ENCODE results near the gene ASPHD2. TPM values are rescaled to one million over a fixed set of nuclear protein-coding genes. Genes with fewer than 3 reads are reported as not detected.
"Not testable (repeated sequence)": the region's sequence is repeated elsewhere in the genome, so short reads cannot be mapped to it uniquely, and the experiment has no call there.

Gene ASPHD2
- total RNA-seq, 1 donor from 2014 or later: 14.2 TPM

DNA sequence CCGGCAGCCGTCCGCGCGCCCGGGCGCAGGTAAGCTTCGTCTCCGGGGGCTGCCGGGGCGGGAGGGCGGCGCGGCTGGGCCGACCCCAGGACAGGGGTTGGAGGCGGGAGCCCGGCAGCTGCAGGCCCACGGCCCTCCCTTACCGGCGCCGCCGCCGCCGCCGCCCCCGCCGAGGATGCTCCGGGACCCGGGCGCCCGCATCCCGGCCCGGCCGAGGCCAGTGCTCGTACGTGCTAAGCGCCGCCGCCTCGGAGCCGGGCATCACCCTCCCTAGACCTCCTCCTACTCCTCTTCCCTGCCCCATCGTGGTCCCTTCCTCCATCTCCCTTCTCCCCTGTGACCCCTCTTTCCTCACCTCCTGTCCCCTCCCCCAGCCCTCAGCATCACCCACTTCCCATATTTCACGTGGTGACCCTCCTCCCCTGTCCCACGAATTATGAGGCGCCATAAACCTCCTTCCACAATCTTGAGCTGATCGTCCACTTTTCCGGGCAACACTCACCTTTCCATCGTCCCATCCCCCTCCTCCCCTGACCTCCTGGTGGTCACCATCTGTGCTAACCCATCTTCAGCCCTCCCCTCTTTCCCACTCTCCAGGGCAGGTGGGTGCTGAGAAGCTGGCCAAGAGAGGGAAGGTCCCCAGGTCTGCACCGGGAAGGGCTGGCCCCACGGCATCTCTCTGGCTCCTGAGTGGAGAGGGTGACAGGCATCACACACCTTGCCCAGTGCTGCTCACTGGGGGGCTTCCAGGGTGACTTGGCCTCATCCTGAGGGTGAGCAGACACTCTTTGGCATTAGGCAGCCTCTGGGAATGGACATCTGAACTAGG is 612 bp downstream of the ASPHD2 start:
- intact Hi-C loops (cut with micrococcal nuclease): loop anchor here (2.0 kb wide), 2 partner anchors 53 to 243 kb away; partner anchors contain the start of genes HPS4 and SRRD
- no peak for DNase-seq (ENCODE audit: low spot score)

DNA sequence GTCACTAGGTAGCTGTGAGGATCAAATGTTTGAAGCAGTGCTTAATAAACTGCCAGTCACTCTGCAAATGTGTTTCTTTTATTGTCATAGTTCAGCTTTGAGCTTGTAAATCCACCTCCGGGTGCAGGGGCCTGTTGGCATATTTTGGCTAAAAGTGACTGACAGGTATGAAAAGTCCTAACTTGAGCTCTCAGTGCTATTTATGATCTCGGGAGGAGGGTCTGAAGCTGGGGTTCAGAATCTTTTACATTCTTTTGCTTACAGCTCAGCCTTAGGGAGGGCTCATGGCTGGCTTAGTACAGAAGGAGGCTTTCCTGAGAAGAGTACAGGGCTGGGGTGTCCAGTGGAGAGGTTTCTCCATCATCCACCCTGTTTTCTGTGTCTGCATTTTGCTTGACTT is 1.5 kb downstream of the ASPHD2 start:
- peak overlapping the region; percentile 89 for H3K4me3 Mint-ChIP-seq (ENCODE audit: low read depth)
- H3K4me1 Mint-ChIP-seq (ENCODE audit: low read depth): peaks cover 55% of the 10 kb centered on the region
- H3K36me3 Mint-ChIP-seq (ENCODE audit: low read depth): peaks cover 25% of the 10 kb centered on the region
- DNase-seq (ENCODE audit: low spot score): no peak
- intact Hi-C loops (cut with micrococcal nuclease): no loop called here
- H3K27me3 Mint-ChIP-seq (ENCODE audit: low read depth): peaks cover 10% of the 10 kb centered on the region
- H3K27ac Mint-ChIP-seq: peak overlapping the region; percentile 89
- H3K9me3 Mint-ChIP-seq: no peaks in the 10 kb centered on the region

More for the DNA sequence above, 612 bp downstream of the ASPHD2 start:
- Mint-ChIP-seq H3K36me3 (ENCODE audit: low read depth) (peaks cover 16% of the 10 kb centered on the region), H3K27ac (peak overlapping the region; percentile 89), H3K4me1 (ENCODE audit: low read depth) (peaks cover 47% of the 10 kb centered on the region), H3K9me3 (no peaks in the 10 kb centered on the region), H3K4me3 (ENCODE audit: low read depth) (peak overlapping the region; percentile 89), H3K27me3 (ENCODE audit: low read depth) (peaks cover 10% of the 10 kb centered on the region)

DNA sequence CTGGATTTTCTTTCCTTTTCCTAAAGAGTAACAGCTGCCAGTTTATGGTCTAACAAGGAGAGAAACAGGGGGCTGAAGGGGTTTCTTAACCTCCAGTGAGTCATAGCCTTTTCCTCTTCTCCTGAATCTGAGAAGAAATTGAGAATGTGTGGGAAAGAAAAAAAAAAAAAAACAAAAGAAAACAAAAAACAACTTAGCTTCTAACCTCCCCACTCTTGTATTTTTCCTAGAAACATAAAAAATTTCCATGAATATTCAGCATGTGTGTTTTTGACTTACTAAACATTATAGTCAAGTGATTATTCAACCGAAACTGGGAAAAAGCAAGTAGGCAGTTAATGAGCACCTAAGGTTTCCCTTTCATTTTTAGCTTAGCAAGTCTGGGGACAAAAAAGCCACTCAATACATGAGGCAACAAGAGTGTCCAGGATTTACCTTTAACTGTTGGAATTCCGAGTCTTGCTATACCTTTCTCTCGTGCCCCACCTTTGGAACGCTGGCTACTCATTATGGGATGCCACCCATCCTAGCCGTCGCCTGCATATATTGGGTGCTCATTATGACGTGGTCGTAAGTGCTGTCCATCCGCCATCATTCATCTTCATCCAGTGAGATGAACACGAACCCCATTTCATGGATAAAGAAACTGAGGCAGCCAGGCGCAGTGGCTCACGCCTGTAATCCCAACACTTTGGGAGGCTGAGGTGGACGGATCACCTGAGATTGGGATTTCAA is 2.4 kb downstream of the ASPHD2 start:
- peaks cover 33% of the 10 kb centered on the region for H3K36me3 Mint-ChIP-seq (ENCODE audit: low read depth)
- H3K9me3 Mint-ChIP-seq: no peaks in the 10 kb centered on the region
- H3K4me3 Mint-ChIP-seq (ENCODE audit: low read depth): peak overlapping the region; percentile 89
- peak overlapping the region; percentile 89 for H3K27ac Mint-ChIP-seq
- intact Hi-C loops (cut with micrococcal nuclease): no loop called here
- no peak for DNase-seq (ENCODE audit: low spot score)
- H3K4me1 Mint-ChIP-seq (ENCODE audit: low read depth): peaks cover 64% of the 10 kb centered on the region
- peaks cover 6% of the 10 kb centered on the region for H3K27me3 Mint-ChIP-seq (ENCODE audit: low read depth)

DNA sequence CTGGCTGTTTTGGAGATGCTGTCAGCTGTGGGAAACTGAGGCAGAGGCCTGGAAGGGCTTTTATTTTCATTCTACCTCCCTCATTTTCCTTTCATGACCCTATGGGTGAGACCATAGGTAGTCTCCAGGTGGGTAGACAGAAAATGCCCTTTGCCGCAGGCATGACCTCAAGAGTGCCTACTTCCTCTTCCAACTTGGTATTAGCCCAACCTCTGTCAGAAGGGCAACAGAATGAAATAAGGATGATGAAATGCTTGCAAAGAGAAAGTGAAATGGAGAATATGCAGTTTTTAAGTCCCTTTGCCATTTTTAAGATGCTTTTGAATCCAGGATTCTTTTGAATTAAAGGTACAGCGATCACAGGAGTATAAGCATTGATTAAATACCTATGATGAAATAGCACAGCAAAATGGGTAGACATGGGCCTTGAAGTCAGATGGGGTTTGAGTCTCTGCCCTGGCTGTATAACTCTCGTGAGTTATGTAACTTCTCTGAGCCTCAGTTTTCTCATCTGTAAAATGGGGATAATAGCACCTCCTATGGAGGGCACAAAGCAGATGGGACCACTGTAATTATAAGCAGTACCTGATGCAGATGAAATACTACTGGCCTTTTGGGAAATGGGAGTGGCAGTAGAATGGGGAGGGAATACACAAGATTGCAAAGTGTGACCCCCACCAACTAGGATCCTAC is 3.7 kb downstream of the ASPHD2 start:
- Mint-ChIP-seq H3K36me3 (ENCODE audit: low read depth) (peaks cover 43% of the 10 kb centered on the region), H3K27me3 (ENCODE audit: low read depth) (no peaks in the 10 kb centered on the region), H3K4me1 (ENCODE audit: low read depth) (peaks cover 66% of the 10 kb centered on the region), H3K9me3 (no peaks in the 10 kb centered on the region), H3K4me3 (ENCODE audit: low read depth) (peak overlapping the region; percentile 13), H3K27ac (no peak overlapping the region)
- intact Hi-C loops (cut with micrococcal nuclease): no loop called here
- DNase-seq (ENCODE audit: low spot score): no peak

DNA sequence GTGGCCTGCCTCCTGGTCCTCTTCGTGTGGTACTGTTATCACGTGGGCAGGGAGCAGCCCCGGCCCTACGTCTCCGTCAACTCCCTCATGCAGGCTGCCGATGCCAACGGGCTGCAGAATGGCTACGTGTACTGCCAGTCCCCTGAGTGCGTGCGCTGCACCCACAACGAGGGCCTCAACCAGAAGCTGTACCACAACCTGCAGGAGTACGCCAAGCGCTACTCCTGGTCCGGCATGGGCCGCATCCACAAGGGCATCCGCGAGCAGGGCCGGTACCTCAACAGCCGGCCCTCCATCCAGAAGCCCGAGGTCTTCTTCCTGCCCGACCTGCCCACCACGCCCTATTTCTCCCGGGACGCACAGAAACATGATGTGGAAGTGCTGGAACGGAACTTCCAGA is 4.7 kb downstream of the ASPHD2 start:
- Mint-ChIP-seq H3K36me3 (ENCODE audit: low read depth) (peaks cover 43% of the 10 kb centered on the region), H3K4me3 (ENCODE audit: low read depth) (no peak overlapping the region), H3K4me1 (ENCODE audit: low read depth) (peaks cover 62% of the 10 kb centered on the region), H3K27me3 (ENCODE audit: low read depth) (no peaks in the 10 kb centered on the region), H3K9me3 (no peaks in the 10 kb centered on the region), H3K27ac (no peak overlapping the region)
- intact Hi-C loops (cut with micrococcal nuclease): no loop called here
- DNase-seq (ENCODE audit: low spot score): no peak

DNA sequence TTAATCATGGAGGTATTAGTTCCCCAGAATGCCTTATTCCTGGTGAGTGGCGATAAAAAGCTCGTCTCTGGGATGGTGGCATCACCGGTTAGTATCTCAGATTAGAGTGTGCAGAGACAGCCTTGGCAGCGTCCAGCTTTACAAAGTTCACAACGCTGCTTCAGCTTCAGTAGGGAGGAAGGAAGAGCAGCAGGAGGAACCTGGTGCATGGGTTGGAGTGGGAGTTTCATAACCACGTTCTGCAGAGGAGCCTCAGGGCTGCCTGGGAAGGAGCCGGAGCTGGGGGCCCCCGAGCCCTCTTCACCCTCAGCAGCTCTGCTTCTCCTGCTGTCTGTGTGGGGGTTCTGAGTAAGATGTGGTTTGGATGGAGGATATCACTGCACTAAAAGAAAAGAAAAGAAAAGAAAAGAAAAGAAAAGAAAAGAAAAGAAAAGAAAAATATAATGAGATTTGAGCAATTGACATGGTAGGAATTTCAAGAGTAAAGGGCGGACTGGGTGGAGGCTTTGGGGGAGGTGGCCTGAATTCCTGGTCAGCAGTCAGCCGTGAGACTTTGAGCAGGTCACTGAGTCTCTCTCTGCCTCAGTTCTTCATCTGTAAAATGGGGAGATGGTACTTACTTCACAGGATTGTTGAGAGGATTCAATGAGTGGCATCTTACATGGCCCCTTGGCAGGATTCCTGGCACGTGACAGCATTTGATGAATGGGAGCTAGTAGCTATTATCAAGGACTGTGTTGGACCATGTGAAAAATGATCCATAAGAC is 6.5 kb downstream of the ASPHD2 start:
- peaks cover 54% of the 10 kb centered on the region for H3K4me1 Mint-ChIP-seq (ENCODE audit: low read depth)
- H3K27me3 Mint-ChIP-seq (ENCODE audit: low read depth): no peaks in the 10 kb centered on the region
- intact Hi-C loops (cut with micrococcal nuclease): no loop called here
- H3K4me3 Mint-ChIP-seq (ENCODE audit: low read depth): no peak overlapping the region
- no peak overlapping the region for H3K27ac Mint-ChIP-seq
- no peak for DNase-seq (ENCODE audit: low spot score)
- peaks cover 39% of the 10 kb centered on the region for H3K36me3 Mint-ChIP-seq (ENCODE audit: low read depth)
- no peaks in the 10 kb centered on the region for H3K9me3 Mint-ChIP-seq

DNA sequence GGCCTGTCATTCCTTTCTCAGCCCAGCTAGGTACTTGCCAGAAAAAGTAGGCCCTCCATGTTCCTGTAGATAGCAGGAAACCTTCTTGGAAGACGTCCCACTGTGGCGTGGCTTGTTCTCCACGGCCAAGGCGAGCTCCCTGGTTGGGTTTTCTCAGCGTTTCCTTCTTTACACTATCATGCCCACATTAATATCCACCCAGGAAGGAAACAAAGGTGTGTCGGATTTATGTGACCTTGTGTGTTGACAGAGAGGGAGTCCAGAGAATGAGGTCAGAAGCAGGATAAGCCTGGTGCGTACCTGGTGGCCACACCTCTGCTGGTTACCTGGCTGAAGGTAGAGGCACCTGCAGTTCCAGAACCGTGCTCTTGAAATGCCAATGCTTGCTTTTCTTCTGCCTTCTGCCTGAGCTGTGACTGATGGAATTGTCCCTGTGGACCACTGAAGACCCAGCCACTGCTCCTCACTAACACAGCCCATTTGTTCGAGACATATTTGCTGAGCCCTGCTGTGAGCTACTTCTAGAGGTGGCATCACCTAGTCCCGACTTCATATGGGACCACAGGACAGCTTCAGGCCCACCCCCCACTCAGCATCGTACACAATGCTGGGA is 7.9 kb downstream of the ASPHD2 start:
- no peak for DNase-seq (ENCODE audit: low spot score)
- peaks cover 42% of the 10 kb centered on the region for H3K36me3 Mint-ChIP-seq (ENCODE audit: low read depth)
- no peak overlapping the region for H3K4me3 Mint-ChIP-seq (ENCODE audit: low read depth)
- H3K27me3 Mint-ChIP-seq (ENCODE audit: low read depth): no peaks in the 10 kb centered on the region
- peaks cover 39% of the 10 kb centered on the region for H3K4me1 Mint-ChIP-seq (ENCODE audit: low read depth)
- intact Hi-C loops (cut with micrococcal nuclease): no loop called here
- H3K27ac Mint-ChIP-seq: no peak overlapping the region
- no peaks in the 10 kb centered on the region for H3K9me3 Mint-ChIP-seq

DNA sequence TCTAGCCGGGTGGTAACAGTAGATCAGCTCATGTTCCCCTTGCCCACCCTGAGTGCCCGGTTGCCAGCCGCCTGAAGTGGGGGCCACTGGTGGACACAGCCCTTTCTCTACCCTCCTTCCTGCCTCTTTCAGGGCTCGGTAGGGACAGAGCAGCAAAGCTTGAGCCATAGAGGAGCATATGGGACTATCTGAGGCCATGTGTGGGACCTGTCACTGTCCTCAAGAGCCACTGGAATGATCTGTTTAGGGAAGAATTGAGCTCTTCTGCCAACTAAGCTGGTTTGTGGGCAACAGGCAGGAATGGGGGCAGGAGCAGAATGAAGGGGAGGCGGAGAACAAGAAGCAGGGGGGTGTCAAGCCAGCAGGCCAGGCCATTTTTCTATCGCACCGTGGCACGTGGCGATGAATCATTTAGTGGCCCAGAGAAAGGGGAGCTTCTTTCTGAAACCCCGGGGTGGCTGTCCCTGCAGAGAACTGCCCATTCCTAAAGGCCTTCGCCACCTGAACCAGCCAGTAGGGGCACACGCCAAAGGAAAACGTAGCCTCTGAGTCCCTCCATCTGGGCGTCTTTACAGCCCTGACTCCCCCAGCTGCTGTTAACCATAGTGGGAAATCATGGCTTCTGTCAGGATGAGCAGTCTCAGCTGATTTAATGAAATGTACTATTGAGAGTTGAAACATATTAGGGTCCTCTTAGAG is 8.8 kb downstream of the ASPHD2 start:
- Mint-ChIP-seq H3K4me1 (ENCODE audit: low read depth) (peaks cover 31% of the 10 kb centered on the region), H3K9me3 (no peaks in the 10 kb centered on the region), H3K27ac (no peak overlapping the region), H3K36me3 (ENCODE audit: low read depth) (peaks cover 49% of the 10 kb centered on the region), H3K27me3 (ENCODE audit: low read depth) (no peaks in the 10 kb centered on the region), H3K4me3 (ENCODE audit: low read depth) (no peak overlapping the region)
- intact Hi-C loops (cut with micrococcal nuclease): no loop called here
- DNase-seq (ENCODE audit: low spot score): no peak

DNA sequence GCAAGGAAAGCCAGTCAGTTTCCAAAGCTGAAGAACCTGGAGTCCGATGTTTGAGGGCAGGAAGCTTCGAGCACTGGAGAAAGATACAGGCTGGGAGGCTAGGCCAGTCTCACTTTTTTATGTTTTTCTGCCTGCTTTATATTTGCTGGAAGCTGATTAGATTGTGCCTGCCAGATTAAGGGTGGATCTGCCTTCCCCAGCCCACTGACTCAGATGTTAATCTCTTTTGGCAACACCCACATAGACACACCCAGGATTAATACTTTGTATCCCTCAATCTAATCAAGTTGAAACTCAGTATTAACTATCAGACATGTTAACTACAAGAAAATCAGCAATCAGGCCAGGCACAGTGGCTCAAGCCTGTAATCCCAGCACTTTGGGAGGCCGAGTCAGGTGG is 9.7 kb downstream of the ASPHD2 start:
- Mint-ChIP-seq H3K4me1 (ENCODE audit: low read depth) (peaks cover 29% of the 10 kb centered on the region), H3K36me3 (ENCODE audit: low read depth) (peaks cover 47% of the 10 kb centered on the region)
- H3K27ac Mint-ChIP-seq; H3K27me3 Mint-ChIP-seq (ENCODE audit: low read depth); H3K9me3 Mint-ChIP-seq; DNase-seq (ENCODE audit: low spot score); H3K4me3 Mint-ChIP-seq (ENCODE audit: low read depth); intact Hi-C loops (cut with micrococcal nuclease): not testable (repeated sequence)

DNA sequence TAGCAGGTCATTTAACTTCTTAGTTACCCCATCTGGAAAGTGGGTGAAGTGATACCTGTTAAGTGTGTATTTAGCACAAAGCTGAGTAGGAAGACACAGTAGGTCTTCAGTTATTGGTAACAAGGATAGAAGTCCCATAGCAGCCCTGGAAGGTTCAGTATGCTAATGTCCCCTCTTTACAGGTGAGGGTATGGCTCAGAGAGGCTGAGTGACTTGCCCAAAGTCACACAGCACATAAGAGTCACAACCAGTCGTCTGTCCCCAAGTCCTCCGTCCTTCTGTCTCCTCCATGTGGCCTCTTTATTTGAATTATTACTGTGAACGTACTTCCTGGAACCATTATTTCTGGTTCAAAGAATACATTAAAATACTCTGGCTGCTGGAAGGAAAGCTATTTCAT is 10.5 kb downstream of the ASPHD2 start:
- Mint-ChIP-seq H3K9me3 (no peaks in the 10 kb centered on the region), H3K4me1 (ENCODE audit: low read depth) (peaks cover 28% of the 10 kb centered on the region), H3K27me3 (ENCODE audit: low read depth) (no peaks in the 10 kb centered on the region), H3K36me3 (ENCODE audit: low read depth) (peaks cover 45% of the 10 kb centered on the region), H3K27ac (no peak overlapping the region), H3K4me3 (ENCODE audit: low read depth) (no peak overlapping the region)
- intact Hi-C loops (cut with micrococcal nuclease): no loop called here
- no peak for DNase-seq (ENCODE audit: low spot score)

DNA sequence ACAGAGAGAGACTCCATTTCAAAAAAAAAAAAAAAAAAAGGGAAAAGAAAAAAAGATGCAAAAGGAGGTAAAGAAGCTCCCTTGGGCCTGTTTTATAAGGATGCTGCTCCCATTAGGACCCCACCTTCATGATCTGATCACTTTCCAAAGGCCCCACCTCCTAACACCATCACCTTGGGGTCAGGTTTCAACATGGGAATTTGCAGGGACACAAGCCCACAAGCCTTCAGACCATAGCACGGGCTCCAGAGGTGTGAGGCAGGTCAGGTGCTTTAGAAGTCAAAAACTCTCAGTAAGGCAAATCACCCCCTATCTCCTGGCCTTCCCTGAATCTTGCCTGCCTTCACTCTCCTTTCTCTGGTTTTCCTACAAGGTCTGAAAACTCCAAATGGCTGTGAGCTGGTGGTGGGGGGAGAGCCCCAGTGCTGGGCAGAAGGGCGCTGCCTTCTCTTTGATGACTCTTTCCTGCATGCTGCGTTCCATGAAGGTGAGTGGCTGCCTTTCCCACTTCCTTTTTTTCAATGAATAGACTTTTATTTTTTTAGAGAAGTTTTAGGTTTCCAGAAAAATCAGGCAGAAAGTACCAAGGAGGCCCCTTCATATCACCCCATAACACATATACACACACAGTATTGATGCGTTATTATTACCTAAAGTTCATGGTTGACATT is 13.2 kb downstream of the ASPHD2 start:
- intact Hi-C loops (cut with micrococcal nuclease): no loop called here
- Mint-ChIP-seq H3K4me1 (ENCODE audit: low read depth) (peaks cover 6% of the 10 kb centered on the region), H3K27ac (no peak overlapping the region), H3K4me3 (ENCODE audit: low read depth) (no peak overlapping the region), H3K27me3 (ENCODE audit: low read depth) (no peaks in the 10 kb centered on the region), H3K36me3 (ENCODE audit: low read depth) (peaks cover 25% of the 10 kb centered on the region), H3K9me3 (no peaks in the 10 kb centered on the region)
- no peak for DNase-seq (ENCODE audit: low spot score)

Measured in activated T-helper 2 cell treated with anti-CD3 and anti-CD28 coated beads, Interferon-gamma antibody, Interleukin-2, Interleukin-4, amounts not matched to agents 10 μg/mL and 5 μg/mL and 100 μg/mL, durations not matched to agents 14 hours and 24 hours and 36 hours (primary cell).